D721Med (cell line): ENCODE data around the gene GPR32.

Experiments used
- DNase-seq: peaks from one replicate; pipeline ENCODE4 v3.0.0; 2011; ENCODE audit warnings: low spot score; ENCODE audit not compliant: insufficient read length
- FAIRE-seq: peaks from 2 replicates; lab custom pipeline; 2011; peaks lifted over from hg19 to GRCh38; lab: Jason Lieb, UNC
- TF ChIP-seq, protein P1 (sequence below): IDR thresholded peaks from 2 replicates; pipeline ENCODE4 v1.5.1; 2012; ENCODE audit warnings: mild to moderate bottlenecking, control low read depth; ENCODE audit not compliant: insufficient read depth; ENCODE audit errors: missing control alignments

Gene GPR32

GRCh38 chr19:50724522-50725217, 45.6 kb upstream of the GPR32 start:
- DNase-seq (peak; percentile 97), FAIRE-seq (no peak)
- TF ChIP-seq, protein P1, sequence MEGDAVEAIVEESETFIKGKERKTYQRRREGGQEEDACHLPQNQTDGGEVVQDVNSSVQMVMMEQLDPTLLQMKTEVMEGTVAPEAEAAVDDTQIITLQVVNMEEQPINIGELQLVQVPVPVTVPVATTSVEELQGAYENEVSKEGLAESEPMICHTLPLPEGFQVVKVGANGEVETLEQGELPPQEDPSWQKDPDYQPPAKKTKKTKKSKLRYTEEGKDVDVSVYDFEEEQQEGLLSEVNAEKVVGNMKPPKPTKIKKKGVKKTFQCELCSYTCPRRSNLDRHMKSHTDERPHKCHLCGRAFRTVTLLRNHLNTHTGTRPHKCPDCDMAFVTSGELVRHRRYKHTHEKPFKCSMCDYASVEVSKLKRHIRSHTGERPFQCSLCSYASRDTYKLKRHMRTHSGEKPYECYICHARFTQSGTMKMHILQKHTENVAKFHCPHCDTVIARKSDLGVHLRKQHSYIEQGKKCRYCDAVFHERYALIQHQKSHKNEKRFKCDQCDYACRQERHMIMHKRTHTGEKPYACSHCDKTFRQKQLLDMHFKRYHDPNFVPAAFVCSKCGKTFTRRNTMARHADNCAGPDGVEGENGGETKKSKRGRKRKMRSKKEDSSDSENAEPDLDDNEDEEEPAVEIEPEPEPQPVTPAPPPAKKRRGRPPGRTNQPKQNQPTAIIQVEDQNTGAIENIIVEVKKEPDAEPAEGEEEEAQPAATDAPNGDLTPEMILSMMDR: peak; percentile 20

DNA sequence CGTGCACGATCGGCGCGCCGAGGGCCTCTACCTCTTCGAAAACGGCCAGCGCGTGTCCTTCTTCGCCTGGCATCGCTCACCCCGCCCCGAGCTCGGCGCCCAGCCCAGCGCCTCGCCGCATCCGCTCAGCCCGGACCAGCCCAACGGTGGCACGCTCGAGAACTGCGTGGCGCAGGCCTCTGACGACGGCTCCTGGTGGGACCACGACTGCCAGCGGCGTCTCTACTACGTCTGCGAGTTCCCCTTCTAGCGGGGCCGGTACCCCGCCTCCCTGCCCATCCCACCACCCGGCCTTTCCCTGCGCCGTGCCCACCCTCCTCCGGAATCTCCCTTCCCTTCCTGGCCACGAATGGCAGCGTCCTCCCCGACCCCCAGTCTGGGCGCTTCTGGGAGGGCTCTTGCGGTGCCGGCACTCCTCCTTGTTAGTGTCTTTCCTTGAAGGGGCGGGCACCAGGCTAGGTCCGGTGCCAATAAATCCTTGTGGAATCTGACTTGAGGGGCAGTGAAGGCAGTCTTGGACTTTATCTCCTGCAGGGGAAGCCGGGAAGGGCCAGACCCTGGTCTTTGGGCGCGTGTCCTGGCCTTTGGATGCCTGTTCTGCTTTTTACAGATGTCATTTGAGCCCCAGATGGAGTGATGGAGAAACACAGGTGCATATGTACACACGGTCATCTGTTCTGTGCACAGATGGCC, 44.9 kb upstream of the GPR32 start:
- FAIRE-seq: no peak
- DNase-seq: no peak
- TF ChIP-seq, protein P1: no peak

- FAIRE-seq (no peak), DNase-seq (no peak)
- TF ChIP-seq, protein P1: no peak
These were observed 44.4 kb upstream of the GPR32 start for GRCh38 chr19:50725911-50726230.

- FAIRE-seq (no peak), DNase-seq (no peak)
- TF ChIP-seq, protein P1: no peak
These were observed 42.1 kb upstream of the GPR32 start for GRCh38 chr19:50728084-50728737.

GRCh38 chr19:50729894-50730293, 40.4 kb upstream of the GPR32 start:
- DNase-seq: no peak
- TF ChIP-seq, protein P1: no peak
- FAIRE-seq: no peak

GRCh38 chr19:50735869-50736268, 34.4 kb upstream of the GPR32 start:
- FAIRE-seq: no peak
- TF ChIP-seq, protein P1: no peak
- no peak for DNase-seq

- peak; percentile 7 for DNase-seq
- TF ChIP-seq, protein P1: no peak
- no peak for FAIRE-seq
These were observed 33.9 kb upstream of the GPR32 start for GRCh38 chr19:50736338-50736737.
